AG04450 (cell line): ENCODE results near the gene ZEB2. TPM values are rescaled to one million over a fixed set of nuclear protein-coding genes. Genes with fewer than 3 reads are reported as not detected.

Experiments
- CTCF ChIA-PET: fragments of 300-600, 350-600 bp; formaldehyde crosslinking; extraction: SDS; loops from one replicate; lab custom pipeline; 2022; ENCODE audit warnings: antibody characterized with exemption, inconsistent platforms; lab: Charles Lee
- POLR2A ChIA-PET: fragments of 350-600 bp; formaldehyde crosslinking; extraction: SDS; loops from one replicate; lab custom pipeline; 2021; ENCODE audit warnings: antibody characterized with exemption, inconsistent platforms; lab: Yijun Ruan, JAX
- DNase-seq: peaks from one replicate; pipeline ENCODE4 v3.0.0-alpha.2; 2011; ENCODE audit warnings: low read depth, low spot score
- H3K27ac ChIP-seq: one replicate; pipeline ENCODE4 v1.5.1; 2012; ENCODE audit warnings: low read depth, low read length, control low read depth
- H3K27me3 ChIP-seq: one replicate; pipeline ENCODE4 v1.6.0; 2012; ENCODE audit warnings: low read length; ENCODE audit not compliant: control insufficient read depth, insufficient read depth
- H3K4me3 ChIP-seq: 2 replicates; pipeline ENCODE4 v1.5.1; 2011; ENCODE audit warnings: mild to moderate bottlenecking, low read depth, low read length, control low read depth
- H3K9me3 ChIP-seq: 2 replicates; pipeline ENCODE4 v1.5.1; 2012; ENCODE audit warnings: low read length; ENCODE audit not compliant: control insufficient read depth, insufficient read depth
- CTCF ChIP-seq: IDR thresholded peaks from 2 replicates; pipeline ENCODE4 v1.5.1; 2011; ENCODE audit warnings: low read depth, low read length, control low read depth, inconsistent platforms
- polyA plus RNA-seq: library from polyadenylated mRNA; depleted of rRNA; stranded (reverse); fragments of >200 nt; gene quantifications from 2 replicates; pipeline ENCODE4 v1.2.3, GENCODE V29; 2011

ZEB2 gene
- polyA plus RNA-seq, 1 experiment = 41.7 TPM

GRCh38 chr2:144545787-144546186 is 25.9 kb upstream of the ZEB2 start:
- no peak for TF ChIP-seq CTCF
- CTCF ChIA-PET = no interaction called here
- POLR2A ChIA-PET = no interaction called here
- no peak for DNase-seq
- no peaks in the 10 kb centered on the region for H3K27me3 ChIP-seq
- H3K27ac ChIP-seq = no peak overlapping the region
- H3K4me3 ChIP-seq = no peak overlapping the region
- no peaks in the 10 kb centered on the region for H3K9me3 ChIP-seq

- Histone ChIP-seq H3K27me3 (no peaks in the 10 kb centered on the region), H3K4me3 (no peak overlapping the region), H3K27ac (no peak overlapping the region), H3K9me3 (no peaks in the 10 kb centered on the region)
- ChIA-PET CTCF (no interaction called here), POLR2A (no interaction called here)
- TF ChIP-seq CTCF = no peak
- DNase-seq = no peak
Observed at GRCh38 chr2:144544053-144544452, 24.1 kb upstream of the ZEB2 start.

GRCh38 chr2:144541396-144541795 is 21.5 kb upstream of the ZEB2 start:
- Histone ChIP-seq H3K27me3 (no peaks in the 10 kb centered on the region), H3K27ac (no peak overlapping the region), H3K4me3 (no peak overlapping the region), H3K9me3 (no peaks in the 10 kb centered on the region)
- CTCF ChIA-PET = no interaction called here
- no peak for TF ChIP-seq CTCF
- POLR2A ChIA-PET = interaction anchor here (0.5 to 0.7 kb wide), 2 partner anchors 17 to 458 kb away, joined by 3 to 4 read pairs; no protein-coding TSS in a partner anchor
- no peak for DNase-seq

GRCh38 chr2:144539289-144539782 is 19.4 kb upstream of the ZEB2 start:
- H3K27ac ChIP-seq = no peak overlapping the region
- POLR2A ChIA-PET = interaction anchor here (0.9 kb wide), 1 partner anchor 14 kb away, joined by 3 read pairs; no protein-coding TSS in a partner anchor

GRCh38 chr2:144535300-144535699 is 15.4 kb upstream of the ZEB2 start:
- CTCF ChIA-PET = no interaction called here
- DNase-seq = no peak

More at GRCh38 chr2:144539289-144539782, 19.4 kb upstream of the ZEB2 start:
- no peak for DNase-seq
- Histone ChIP-seq H3K4me3 (no peak overlapping the region), H3K9me3 (no peaks in the 10 kb centered on the region), H3K27me3 (no peaks in the 10 kb centered on the region)
- CTCF ChIA-PET = no interaction called here
- no peak for TF ChIP-seq CTCF

More at GRCh38 chr2:144535300-144535699, 15.4 kb upstream of the ZEB2 start:
- no peak overlapping the region for H3K27ac ChIP-seq
- H3K4me3 ChIP-seq = no peak overlapping the region
- H3K27me3 ChIP-seq = no peaks in the 10 kb centered on the region
- no peaks in the 10 kb centered on the region for H3K9me3 ChIP-seq
- no peak for TF ChIP-seq CTCF
- POLR2A ChIA-PET = no interaction called here
